K562 (cell line): ENCODE results near the gene AFF1. TPM values are rescaled to one million over a fixed set of nuclear protein-coding genes. Genes with fewer than 3 reads are reported as not detected.
A peak's percentile ranks its signal among the peaks of the same experiment; 100 is the strongest.

Experiments
- BHLHE40 ChIP-seq: IDR thresholded peaks from 2 replicates; pipeline ENCODE4 v1.6.1; 2011; ENCODE audit warnings: low read length, improper control_type of control experiment
- CHD4 ChIP-seq: fragments of 200-600 bp; sonication (generic); IDR thresholded peaks from 3 replicates; pipeline ENCODE4 v1.6.1; 2012; ENCODE audit warnings: low read depth, mild to moderate bottlenecking, mixed read lengths, low read length, inconsistent platforms; ENCODE audit not compliant: insufficient read depth, insufficient replicate concordance, poor library complexity, severe bottlenecking
- CREBBP ChIP-seq: IDR thresholded peaks from one replicate; pipeline ENCODE4 v1.6.1; 2012; ENCODE audit warnings: low read depth, mild to moderate bottlenecking, control low read depth, inconsistent platforms, low read length
- ETV6 ChIP-seq, 3 experiments: fragments of 150-350 bp in 1 of 3; sonication (generic) in 1 of 3; formaldehyde crosslinking in 1 of 3; IDR thresholded peaks; 2 replicates each; pipeline versions ENCODE4 v1.6.1 to v1.8.0; 2014 to 2022; ENCODE audit warnings: borderline replicate concordance in 2 of 3, low read depth in 2 of 3, antibody characterized with exemption in 1 of 3, low read length in 1 of 3, mild to moderate bottlenecking in 1 of 3, missing genetic modification reagents in 1 of 3
- FOXJ2 ChIP-seq: fragments of 200-800 bp; sonication (Bioruptor generic); IDR thresholded peaks from 2 replicates; pipeline ENCODE4 v1.6.1; 2016; ENCODE audit warnings: missing genetic modification characterization, missing compliant biosample characterization
- KLF1 ChIP-seq: fragments of 450-650 bp; IDR thresholded peaks from 2 replicates; pipeline ENCODE4 v1.6.1; 2016; ENCODE audit warnings: missing genetic modification characterization, missing compliant biosample characterization
- OTX1 ChIP-seq: fragments of 450-650 bp; formaldehyde crosslinking; IDR thresholded peaks from 2 replicates; pipeline ENCODE4 v1.4.0; 2022; ENCODE audit warnings: mild to moderate bottlenecking
- POLR3G ChIP-seq: IDR thresholded peaks from 2 replicates; pipeline ENCODE4 v1.6.1; 2011; ENCODE audit not compliant: insufficient read length, insufficient replicate concordance; ENCODE audit errors: extremely low read depth
- RBBP5 ChIP-seq: fragments of 200-600 bp; sonication (generic); IDR thresholded peaks from 2 replicates; pipeline ENCODE4 v1.6.1; 2012; ENCODE audit warnings: borderline replicate concordance, mild to moderate bottlenecking, low read length, control low read depth, inconsistent platforms; ENCODE audit not compliant: insufficient read depth, poor library complexity, severe bottlenecking
- SIN3A ChIP-seq, 2 experiments: fragments of 150-350 bp in 1 of 2; IDR thresholded peaks; 2 replicates each; pipeline ENCODE4 v1.6.1; 2011 to 2016; ENCODE audit warnings: borderline replicate concordance in 2 of 2, low read depth in 2 of 2, low read length in 2 of 2, mild to moderate bottlenecking in 2 of 2, moderate library complexity in 2 of 2; ENCODE audit not compliant: control insufficient read depth in 1 of 2
- TAF1 ChIP-seq: IDR thresholded peaks from 2 replicates; pipeline ENCODE4 v1.6.1; 2011; ENCODE audit warnings: mild to moderate bottlenecking, low read length, moderate library complexity; ENCODE audit not compliant: insufficient read depth, control insufficient read depth, severe bottlenecking; ENCODE audit errors: extremely low read depth
- TEAD2 ChIP-seq: fragments of 450-650 bp; IDR thresholded peaks from 2 replicates; pipeline ENCODE4 v1.6.1; 2016; ENCODE audit warnings: missing genetic modification characterization, control low read depth, missing compliant biosample characterization
- ZNF140 ChIP-seq: fragments of 250-450 bp; sonication (Bioruptor Pico); IDR thresholded peaks from 2 replicates; pipeline ENCODE4 v1.8.0; 2021; ENCODE audit warnings: moderate library complexity, mild to moderate bottlenecking, inconsistent platforms
- ZNF436 ChIP-seq: fragments of 250-450, 450-650 bp; sonication (Bioruptor Pico); formaldehyde crosslinking; IDR thresholded peaks from 2 replicates; pipeline ENCODE4 v1.7.0; 2020; ENCODE audit warnings: mild to moderate bottlenecking
- ZNF584 ChIP-seq: fragments of 200-800 bp; sonication (Bioruptor generic); IDR thresholded peaks from 2 replicates; pipeline ENCODE4 v1.6.1; 2016; ENCODE audit warnings: low read depth, mild to moderate bottlenecking, missing genetic modification characterization, missing compliant biosample characterization
- polyA plus RNA-seq, 8 experiments: library from polyadenylated mRNA; depleted of rRNA in 4 of 8; stranded (reverse) in 5 of 8; unstranded in 3 of 8; fragments of >200 nt; fragmentation: Nextera tagmentation in 2 of 8; fragmentation: Illumina TruSeq in 1 of 8; extraction: Ambion mirVana in 2 of 8; extraction: Trizol in 1 of 8; gene quantifications; 2 replicates each; pipeline versions ENCODE4 v1.2.1 to v1.2.3, GENCODE V29; 2011 to 2014; ENCODE audit warnings: inconsistent platforms in 1 of 8, missing spikeins in 1 of 8
- total RNA-seq, 7 experiments: library from RNA; depleted of rRNA in 6 of 7; stranded (reverse); fragments of >200 nt in 6 of 7; fragmentation: Illumina TruSeq in 2 of 7; extraction: Trizol in 2 of 7; gene quantifications; 2 replicates each; pipeline versions ENCODE4 v1.2.1 to v1.2.3, GENCODE V29; 2011 to 2021; ENCODE audit warnings: low replicate concordance in 1 of 7
- TF ChIP-seq, protein P1 (sequence below): fragments of 450-650 bp; IDR thresholded peaks from 2 replicates; pipeline ENCODE4 v1.6.1; 2016; ENCODE audit warnings: borderline replicate concordance
- TF ChIP-seq, protein P2 (sequence below): fragments of 450-650 bp; formaldehyde crosslinking; IDR thresholded peaks from 2 replicates; pipeline ENCODE4 v1.4.0; 2020; ENCODE audit warnings: mild to moderate bottlenecking, moderate library complexity
- TF ChIP-seq, protein P3 (sequence below), 3 experiments: IDR thresholded peaks in 2 of 3; conservative IDR thresholded peaks in 1 of 3; 2 replicates each; pipeline ENCODE4 v1.5.1; 2011 to 2012; ENCODE audit warnings: low read length in 3 of 3, mild to moderate bottlenecking in 3 of 3, control low read depth in 2 of 3, improper control_type of control experiment in 1 of 3, inconsistent platforms in 1 of 3, low read depth in 1 of 3, mixed read lengths in 1 of 3, moderate library complexity in 1 of 3; ENCODE audit not compliant: insufficient read depth in 2 of 3

The AFF1 gene
- total and polyA plus RNA-seq, 9 of the 15 experiments (the other 6 are each of a cell fraction or from before 2014, with no cell fraction given): 4.1 to 47.5 (median 17.2) TPM

DNA sequence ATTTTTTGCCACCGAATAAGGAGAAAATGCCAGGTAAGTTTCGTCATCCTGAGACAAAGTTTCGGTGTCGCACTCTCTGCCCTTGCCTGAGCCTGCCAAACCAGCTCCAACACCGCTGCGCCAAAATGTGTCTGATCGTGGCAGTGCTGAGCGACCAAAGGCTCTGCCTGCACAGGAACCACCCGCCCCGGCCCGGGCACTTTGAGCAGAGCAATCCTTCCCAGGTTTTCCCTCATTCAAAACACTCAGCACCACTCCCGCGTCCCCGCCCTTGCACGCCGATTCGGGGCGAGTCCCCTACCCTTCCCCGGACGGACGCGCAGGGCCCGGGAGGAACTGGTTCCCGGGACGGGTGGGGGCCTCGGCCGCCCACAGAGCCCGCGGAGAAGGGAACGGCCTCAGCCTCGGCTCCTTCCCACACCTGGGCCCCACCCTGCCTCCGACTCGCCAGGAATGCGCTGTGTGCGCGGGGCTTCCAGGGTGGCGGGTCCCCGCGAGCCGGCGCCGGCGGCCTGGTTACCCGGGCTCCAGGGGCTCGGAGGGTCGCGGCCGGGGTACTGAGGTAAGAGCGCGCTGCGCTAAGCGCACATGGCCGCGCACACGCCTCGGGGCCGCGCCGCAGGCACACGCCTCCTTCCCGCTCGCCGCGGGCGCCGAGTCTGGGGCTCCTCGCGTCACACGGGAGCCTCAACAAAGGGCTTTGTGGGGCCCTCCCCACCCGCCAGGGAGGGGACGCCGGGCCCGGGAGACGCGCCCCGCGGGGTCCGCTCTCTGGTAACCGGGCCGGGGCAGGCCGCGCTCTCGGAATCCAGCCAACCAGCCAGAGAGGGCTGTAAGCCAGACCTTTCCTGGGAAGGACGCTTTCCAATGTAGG is 42.8 kb upstream of the AFF1 start, which contains the start of gene C4orf36 (continued):
- TF ChIP-seq ETV6 (IDR thresholded peaks at IDR 0.05; ENCODE audit: borderline replicate concordance in 1 of 2, low read depth in 2 of 2, low read length in 1 of 2) (no peak), ETV6 (CRISPR knock-in tag; IDR thresholded peaks at IDR 0.05; ENCODE audit: borderline replicate concordance) (no peak), TAF1 (no peak), ZNF436 (no peak), ZNF584 (CRISPR knock-in tag) (no peak), CHD4 (no peak), SIN3A (IDR thresholded peaks at IDR 0.05; ENCODE audit: borderline replicate concordance in 2 of 2, control insufficient read depth in 1 of 2, low read depth in 2 of 2, low read length in 2 of 2) (no peak; a peak in 1 of 4 replicates), TEAD2 (tag) (no peak), RBBP5 (peak; percentile 47), KLF1 (tag) (no peak), OTX1 (CRISPR knock-in tag) (no peak), BHLHE40 (no peak), CREBBP (no peak), FOXJ2 (tag) (no peak), POLR3G (no peak), ZNF140 (CRISPR knock-in tag) (no peak)
- TF ChIP-seq, protein P1, sequence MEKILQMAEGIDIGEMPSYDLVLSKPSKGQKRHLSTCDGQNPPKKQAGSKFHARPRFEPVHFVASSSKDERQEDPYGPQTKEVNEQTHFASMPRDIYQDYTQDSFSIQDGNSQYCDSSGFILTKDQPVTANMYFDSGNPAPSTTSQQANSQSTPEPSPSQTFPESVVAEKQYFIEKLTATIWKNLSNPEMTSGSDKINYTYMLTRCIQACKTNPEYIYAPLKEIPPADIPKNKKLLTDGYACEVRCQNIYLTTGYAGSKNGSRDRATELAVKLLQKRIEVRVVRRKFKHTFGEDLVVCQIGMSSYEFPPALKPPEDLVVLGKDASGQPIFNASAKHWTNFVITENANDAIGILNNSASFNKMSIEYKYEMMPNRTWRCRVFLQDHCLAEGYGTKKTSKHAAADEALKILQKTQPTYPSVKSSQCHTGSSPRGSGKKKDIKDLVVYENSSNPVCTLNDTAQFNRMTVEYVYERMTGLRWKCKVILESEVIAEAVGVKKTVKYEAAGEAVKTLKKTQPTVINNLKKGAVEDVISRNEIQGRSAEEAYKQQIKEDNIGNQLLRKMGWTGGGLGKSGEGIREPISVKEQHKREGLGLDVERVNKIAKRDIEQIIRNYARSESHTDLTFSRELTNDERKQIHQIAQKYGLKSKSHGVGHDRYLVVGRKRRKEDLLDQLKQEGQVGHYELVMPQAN: no peak
- TF ChIP-seq, protein P2, sequence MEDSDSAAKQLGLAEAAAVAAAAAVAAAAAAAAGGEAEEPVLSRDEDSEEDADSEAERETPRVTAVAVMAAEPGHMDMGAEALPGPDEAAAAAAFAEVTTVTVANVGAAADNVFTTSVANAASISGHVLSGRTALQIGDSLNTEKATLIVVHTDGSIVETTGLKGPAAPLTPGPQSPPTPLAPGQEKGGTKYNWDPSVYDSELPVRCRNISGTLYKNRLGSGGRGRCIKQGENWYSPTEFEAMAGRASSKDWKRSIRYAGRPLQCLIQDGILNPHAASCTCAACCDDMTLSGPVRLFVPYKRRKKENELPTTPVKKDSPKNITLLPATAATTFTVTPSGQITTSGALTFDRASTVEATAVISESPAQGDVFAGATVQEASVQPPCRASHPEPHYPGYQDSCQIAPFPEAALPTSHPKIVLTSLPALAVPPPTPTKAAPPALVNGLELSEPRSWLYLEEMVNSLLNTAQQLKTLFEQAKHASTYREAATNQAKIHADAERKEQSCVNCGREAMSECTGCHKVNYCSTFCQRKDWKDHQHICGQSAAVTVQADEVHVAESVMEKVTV (CRISPR knock-in tag): no peak
- TF ChIP-seq, protein P3, sequence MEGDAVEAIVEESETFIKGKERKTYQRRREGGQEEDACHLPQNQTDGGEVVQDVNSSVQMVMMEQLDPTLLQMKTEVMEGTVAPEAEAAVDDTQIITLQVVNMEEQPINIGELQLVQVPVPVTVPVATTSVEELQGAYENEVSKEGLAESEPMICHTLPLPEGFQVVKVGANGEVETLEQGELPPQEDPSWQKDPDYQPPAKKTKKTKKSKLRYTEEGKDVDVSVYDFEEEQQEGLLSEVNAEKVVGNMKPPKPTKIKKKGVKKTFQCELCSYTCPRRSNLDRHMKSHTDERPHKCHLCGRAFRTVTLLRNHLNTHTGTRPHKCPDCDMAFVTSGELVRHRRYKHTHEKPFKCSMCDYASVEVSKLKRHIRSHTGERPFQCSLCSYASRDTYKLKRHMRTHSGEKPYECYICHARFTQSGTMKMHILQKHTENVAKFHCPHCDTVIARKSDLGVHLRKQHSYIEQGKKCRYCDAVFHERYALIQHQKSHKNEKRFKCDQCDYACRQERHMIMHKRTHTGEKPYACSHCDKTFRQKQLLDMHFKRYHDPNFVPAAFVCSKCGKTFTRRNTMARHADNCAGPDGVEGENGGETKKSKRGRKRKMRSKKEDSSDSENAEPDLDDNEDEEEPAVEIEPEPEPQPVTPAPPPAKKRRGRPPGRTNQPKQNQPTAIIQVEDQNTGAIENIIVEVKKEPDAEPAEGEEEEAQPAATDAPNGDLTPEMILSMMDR (IDR thresholded peaks at IDR 0.05 in 2 of 3, conservative IDR thresholded peaks at IDR 0.05 in 1 of 3; ENCODE audit: insufficient read depth in 2 of 3, low read depth in 1 of 3, low read length in 3 of 3): no peak
